ENCODE results near the gene SPINT1.

- no peak for TF ChIP-seq POLR2A (IDR thresholded peaks at IDR 0.05)
- no peak for TF ChIP-seq CTCF (IDR thresholded peaks at IDR 0.05 in 8 of 11, conservative IDR thresholded peaks at IDR 0.05 in 3 of 11)
- TF ChIP-seq POLR2AphosphoS5 (IDR thresholded peaks at IDR 0.05): no peak
Measured at GRCh38 chr15:40886586-40886985, 42.7 kb downstream of the SPINT1 start.
